Measurements from ENCODE around the gene PLEKHA6.

Gene PLEKHA6

GRCh38 chr1:204213668-204214662 is 145.8 kb downstream of the PLEKHA6 start, which contains the start of gene GOLT1A:
Gene GOLT1A, minus strand, starts transcription at chr1:204213988. Its CDS starts 82 bp downstream, at chr1:204213906.
- ChIA-PET POLR2A (ENCODE audit: low non-redundant PET) (no interaction called here), CTCF (interaction anchor here (0.5 to 4.2 kb wide), 29 partner anchors 11 to 1192 kb away, joined by 3 to 37 read pairs (median 4); partner anchors contain the start of genes PLEKHA6 and SNRPE)
- TF ChIP-seq CTCF (conservative IDR thresholded peaks at IDR 0.05; ENCODE audit: low read depth) = peak; percentile 50
- H3K27ac ChIP-seq = no peak within 1 kb of the TSS
- DNase-seq (ENCODE audit: low spot score) = peak; percentile 67

- CTCF ChIA-PET = interaction anchor here (2.0 to 4.2 kb wide), 2 partner anchors 50 to 150 kb away, joined by 15 to 37 read pairs; no protein-coding TSS in a partner anchor
- TF ChIP-seq CTCF (conservative IDR thresholded peaks at IDR 0.05; ENCODE audit: low read depth) = no peak
Observed at GRCh38 chr1:204212715-204213114, 147.0 kb downstream of the PLEKHA6 start.

GRCh38 chr1:204211046-204211445 is 148.7 kb downstream of the PLEKHA6 start:
- TF ChIP-seq CTCF (conservative IDR thresholded peaks at IDR 0.05; ENCODE audit: low read depth) = no peak
- DNase-seq (ENCODE audit: low spot score) = no peak
- ChIA-PET POLR2A (ENCODE audit: low non-redundant PET) (no interaction called here), CTCF (interaction anchor here (0.5 to 2.9 kb wide), 5 partner anchors 11 to 1669 kb away, joined by 3 to 30 read pairs (median 4); no protein-coding TSS in a partner anchor)
- H3K27ac ChIP-seq = no peak overlapping the region

More at GRCh38 chr1:204212715-204213114, 147.0 kb downstream of the PLEKHA6 start:
- POLR2A ChIA-PET (ENCODE audit: low non-redundant PET) = no interaction called here
- no peak overlapping the region for H3K27ac ChIP-seq
- no peak for DNase-seq (ENCODE audit: low spot score)

GRCh38 chr1:204207136-204207616 is 152.6 kb downstream of the PLEKHA6 start:
- POLR2A ChIA-PET (ENCODE audit: low non-redundant PET) = interaction anchor here (0.5 kb wide), 1 partner anchor 343 kb away, joined by 3 read pairs; no protein-coding TSS in a partner anchor
- TF ChIP-seq CTCF (conservative IDR thresholded peaks at IDR 0.05; ENCODE audit: low read depth) = peak; percentile 95
- DNase-seq (ENCODE audit: low spot score) = peak; percentile 91
- CTCF ChIA-PET = interaction anchor here (0.5 to 7.3 kb wide), 57 partner anchors 10 to 1734 kb away, joined by 3 to 144 read pairs (median 5); partner anchors contain the start of genes ETNK2, KISS1, REN and SNRPE
- no peak overlapping the region for H3K27ac ChIP-seq

- ChIA-PET POLR2A (ENCODE audit: low non-redundant PET) (no interaction called here), CTCF (interaction anchor here (0.7 to 7.3 kb wide), 11 partner anchors 12 to 156 kb away, joined by 3 to 144 read pairs (median 8); partner anchors contain the start of gene REN)
- no peak overlapping the region for H3K27ac ChIP-seq
- TF ChIP-seq CTCF (conservative IDR thresholded peaks at IDR 0.05; ENCODE audit: low read depth) = no peak
- DNase-seq (ENCODE audit: low spot score) = no peak
Observed at GRCh38 chr1:204206121-204206520, 153.6 kb downstream of the PLEKHA6 start.

GRCh38 chr1:204205486-204205885 is 154.2 kb downstream of the PLEKHA6 start:
- H3K27ac ChIP-seq = no peak overlapping the region

More at GRCh38 chr1:204205486-204205885, 154.2 kb downstream of the PLEKHA6 start:
- CTCF ChIA-PET = interaction anchor here (0.6 to 7.3 kb wide), 10 partner anchors 15 to 193 kb away, joined by 3 to 144 read pairs (median 7); partner anchors contain the start of gene REN
- DNase-seq (ENCODE audit: low spot score) = no peak
- no peak for TF ChIP-seq CTCF (conservative IDR thresholded peaks at IDR 0.05; ENCODE audit: low read depth)
- POLR2A ChIA-PET (ENCODE audit: low non-redundant PET) = no interaction called here
